HG03045 (cell line): ENCODE measurements around the gene HOXA13.

Experiments
- ATAC-seq: cut with Tn5 transposase; IDR thresholded peaks from one replicate; pipeline ENCODE4 v1.9.1; 2021; ENCODE audit warnings: mild to moderate bottlenecking, moderate library complexity; ENCODE audit not compliant: unreplicated experiment

Gene HOXA13

GRCh38 chr7:27199849-27200760, at the start of gene HOXA13:
TSS of gene HOXA13 (minus strand) at chr7:27200091. CDS start at chr7:27200077, 14 bp downstream.
- ATAC-seq: no peak

- no peak for ATAC-seq
These were observed 49.2 kb upstream of the HOXA13 start for GRCh38 chr7:27248911-27249723.

GRCh38 chr7:27248427-27248806, 48.5 kb upstream of the HOXA13 start:
- no peak for ATAC-seq

- ATAC-seq: no peak
These were observed 47.8 kb upstream of the HOXA13 start for GRCh38 chr7:27247452-27248426.

GRCh38 chr7:27247000-27247399, 47.1 kb upstream of the HOXA13 start:
- no peak for ATAC-seq

GRCh38 chr7:27245798-27246691, 46.2 kb upstream of the HOXA13 start:
- ATAC-seq: no peak

- ATAC-seq: no peak
These were observed 45.4 kb upstream of the HOXA13 start for GRCh38 chr7:27245124-27245797.

- no peak for ATAC-seq
These were observed 44.7 kb upstream of the HOXA13 start for GRCh38 chr7:27244488-27245123.

- no peak for ATAC-seq
These were observed 43.7 kb upstream of the HOXA13 start for GRCh38 chr7:27243340-27244163.

- ATAC-seq: no peak
These were observed 42.9 kb upstream of the HOXA13 start, which contains the start of gene EVX1 for GRCh38 chr7:27242555-27243339. TSS of gene EVX1 (plus strand) at chr7:27242802. CDS start at chr7:27243031, 229 bp downstream.

GRCh38 chr7:27242154-27242553, 42.3 kb upstream of the HOXA13 start:
- no peak for ATAC-seq

- ATAC-seq: no peak
These were observed 41.5 kb upstream of the HOXA13 start for GRCh38 chr7:27241189-27242056.

GRCh38 chr7:27240015-27240731, 40.3 kb upstream of the HOXA13 start:
- no peak for ATAC-seq

GRCh38 chr7:27239387-27240014, 39.6 kb upstream of the HOXA13 start:
- ATAC-seq: no peak

GRCh38 chr7:27238979-27239386, 39.1 kb upstream of the HOXA13 start:
- ATAC-seq: no peak
